A549 (cell line): ENCODE measurements around the gene MYLIP. TPM values are rescaled to one million over a fixed set of nuclear protein-coding genes. Genes with fewer than 3 reads are reported as not detected.
A peak's percentile ranks its signal among the peaks of the same experiment; 100 is the strongest.

Experiments
- ATAC-seq, 2 experiments: fragments of 200-7000 bp in 1 of 2; fragments of >200 bp in 1 of 2; cut with Nextera tagmentation in 1 of 2; cut with Tn5 transposase in 1 of 2; 3 replicates each; pipeline versions ENCODE4 v1.8.0 to v1.9.1; 2018 to 2020; ENCODE audit warnings: mild to moderate bottlenecking in 1 of 2, moderate library complexity in 1 of 2
- CTCF ChIA-PET: fragments of 300-600 bp; sonication (Branson Sonifier 250); formaldehyde crosslinking; extraction: SDS; loops from one replicate; lab custom pipeline; 2021; ENCODE audit warnings: antibody characterized with exemption, inconsistent platforms; lab: Yijun Ruan, JAX
- POLR2A ChIA-PET: fragments of 350-600 bp; formaldehyde crosslinking; extraction: SDS; loops from one replicate; lab custom pipeline; 2021; ENCODE audit warnings: antibody characterized with exemption, inconsistent platforms; lab: Yijun Ruan, JAX
- DNase-seq, 2 experiments: peaks; one replicate each; pipeline versions ENCODE4 v3.0.0 to v3.0.0-alpha.2; 2011 to 2016; ENCODE audit warnings: low read depth in 1 of 2, low spot score in 1 of 2
- FAIRE-seq: peaks from 2 replicates; lab custom pipeline; 2011; peaks lifted over from hg19 to GRCh38; lab: Jason Lieb, UNC
- H3K27ac ChIP-seq, 2 experiments: fragments of >200 bp; sonication (Bioruptor Twin); formaldehyde crosslinking; 3 replicates each; pipeline ENCODE4 v1.5.1; 2016 to 2017
- H3K4me1 ChIP-seq: fragments of >200 bp; sonication (Bioruptor Twin); formaldehyde crosslinking; 3 replicates; pipeline ENCODE4 v1.6.1; 2016
- H3K4me2 ChIP-seq: fragments of >200 bp; sonication (Bioruptor Twin); formaldehyde crosslinking; 3 replicates; pipeline ENCODE4 v1.6.1; 2016
- H3K4me3 ChIP-seq: fragments of >200 bp; sonication (Bioruptor Twin); formaldehyde crosslinking; 3 replicates; pipeline ENCODE4 v1.5.1; 2016
- H3K9me3 ChIP-seq: fragments of >200 bp; sonication (Bioruptor Twin); formaldehyde crosslinking; 3 replicates; pipeline ENCODE4 v1.6.1; 2016
- BHLHE40 ChIP-seq: IDR thresholded peaks from 2 replicates; pipeline ENCODE4 v1.6.1; 2012; ENCODE audit warnings: low read depth, low read length, inconsistent platforms
- CBX2 ChIP-seq: fragments of 200-600 bp; sonication (generic); IDR thresholded peaks from 2 replicates; pipeline ENCODE4 v1.6.1; 2016; ENCODE audit warnings: low read depth, mild to moderate bottlenecking, borderline replicate concordance
- CBX8 ChIP-seq: fragments of 200-600 bp; sonication (generic); IDR thresholded peaks from 2 replicates; pipeline ENCODE4 v1.6.1; 2016
- EHF ChIP-seq: fragments of 250-450 bp; sonication (Bioruptor Pico); IDR thresholded peaks from 2 replicates; pipeline ENCODE4 v1.5.0; 2020; ENCODE audit warnings: mild to moderate bottlenecking
- EP300 ChIP-seq, 2 experiments: fragments of >200 bp; sonication (Bioruptor Twin); formaldehyde crosslinking; IDR thresholded peaks; 2 replicates in 1 of 2; 3 replicates in 1 of 2; pipeline ENCODE4 v1.6.1; 2016 to 2017
- FOSB ChIP-seq: fragments of 250-450 bp; sonication (Bioruptor Pico); IDR thresholded peaks from 2 replicates; pipeline ENCODE4 v1.5.0; 2020; ENCODE audit warnings: mild to moderate bottlenecking, moderate library complexity
- FOSL2 ChIP-seq, 2 experiments: fragments of 450-650 bp in 1 of 2; fragments of >200 bp in 1 of 2; sonication (Bioruptor Twin) in 1 of 2; formaldehyde crosslinking; IDR thresholded peaks; 2 replicates each; pipeline versions ENCODE4 v1.5.0 to v1.6.1; 2016 to 2020; ENCODE audit warnings: mild to moderate bottlenecking in 1 of 2, moderate library complexity in 1 of 2
- FOXS1 ChIP-seq: fragments of 250-450 bp; sonication (Bioruptor Pico); IDR thresholded peaks from 2 replicates; pipeline ENCODE4 v1.5.0; 2020; ENCODE audit warnings: mild to moderate bottlenecking, moderate library complexity
- HDAC2 ChIP-seq: fragments of 200-600 bp; sonication (generic); IDR thresholded peaks from 2 replicates; pipeline ENCODE4 v1.6.1; 2016
- HOXB13 ChIP-seq: fragments of 250-450 bp; sonication (Bioruptor Pico); IDR thresholded peaks from 2 replicates; pipeline ENCODE4 v1.5.0; 2020; ENCODE audit warnings: low read depth, mild to moderate bottlenecking, moderate library complexity
- HOXB5 ChIP-seq: fragments of 250-450 bp; sonication (Bioruptor Pico); IDR thresholded peaks from 2 replicates; pipeline ENCODE4 v1.5.0; 2020; ENCODE audit warnings: mild to moderate bottlenecking, moderate library complexity
- JUN ChIP-seq, 2 experiments: fragments of >200 bp; sonication (Bioruptor Twin); formaldehyde crosslinking; IDR thresholded peaks; 2 replicates in 1 of 2; 3 replicates in 1 of 2; pipeline ENCODE4 v1.6.1; 2016 to 2017
- KDM1A ChIP-seq: fragments of 200-600 bp; sonication (generic); IDR thresholded peaks from 2 replicates; pipeline ENCODE4 v1.6.1; 2016; ENCODE audit warnings: low read depth, mild to moderate bottlenecking
- MAZ ChIP-seq: fragments of 150-350 bp; IDR thresholded peaks from 2 replicates; pipeline ENCODE4 v1.6.1; 2014; ENCODE audit warnings: antibody characterized with exemption, low read depth, low read length, borderline replicate concordance
- NPAS2 ChIP-seq: fragments of 250-450 bp; sonication (Bioruptor Pico); IDR thresholded peaks from 2 replicates; pipeline ENCODE4 v1.8.0; 2022; ENCODE audit warnings: mild to moderate bottlenecking, moderate library complexity, borderline replicate concordance
- TFCP2L1 ChIP-seq: fragments of 250-450 bp; sonication (Bioruptor Pico); IDR thresholded peaks from 2 replicates; pipeline ENCODE4 v1.5.0; 2021; ENCODE audit warnings: mild to moderate bottlenecking
- TP53 ChIP-seq: fragments of 250-450 bp; sonication (Bioruptor Pico); IDR thresholded peaks from 2 replicates; pipeline ENCODE4 v1.5.0; 2021; ENCODE audit warnings: mild to moderate bottlenecking, moderate library complexity
- ZC3H11A ChIP-seq: fragments of 450-650 bp; IDR thresholded peaks from 2 replicates; pipeline ENCODE4 v1.6.1; 2014; ENCODE audit warnings: antibody characterized with exemption, mild to moderate bottlenecking
- ZSCAN20 ChIP-seq: fragments of 250-450 bp; sonication (Bioruptor Pico); IDR thresholded peaks from 2 replicates; pipeline ENCODE4 v1.8.0; 2022; ENCODE audit warnings: mild to moderate bottlenecking, moderate library complexity
- WGBS: methylation state at CpG from one replicate; pipeline ENCODE4 v1.1.6; 2017; ENCODE audit errors: missing lambda C conversion rate; 5-methylcytosine and 5-hydroxymethylcytosine counted together
- polyA plus RNA-seq, 4 experiments: library from polyadenylated mRNA; depleted of rRNA in 3 of 4; stranded (reverse); fragments of >200 nt; fragmentation: RNase III in 1 of 4; extraction: RNeasy Plus Mini Kit Qiagen cat#74134 plus additional on column Dnase treatment in 1 of 4; gene quantifications; 2 replicates in 3 of 4; 3 replicates in 1 of 4; pipeline ENCODE4 v1.2.3, GENCODE V29; 2011 to 2017
- TF ChIP-seq, protein P1 (sequence below): fragments of 200-600 bp; sonication (generic); IDR thresholded peaks from 2 replicates; pipeline ENCODE4 v1.6.1; 2016; ENCODE audit warnings: antibody characterized with exemption, mild to moderate bottlenecking, moderate library complexity
- TF ChIP-seq, protein P2 (sequence below): fragments of 450-650 bp; IDR thresholded peaks from 2 replicates; pipeline ENCODE4 v1.6.1; 2014; ENCODE audit warnings: antibody characterized with exemption
- TF ChIP-seq, protein P3 (sequence below): fragments of >200 bp; sonication (Bioruptor Twin); formaldehyde crosslinking; IDR thresholded peaks from 3 replicates; pipeline ENCODE4 v1.6.1; 2016

MYLIP gene
- polyA plus RNA-seq, 2 of the 4 experiments (the other 2 are of a cell fraction), result 2.3 to 9.1 TPM

DNA sequence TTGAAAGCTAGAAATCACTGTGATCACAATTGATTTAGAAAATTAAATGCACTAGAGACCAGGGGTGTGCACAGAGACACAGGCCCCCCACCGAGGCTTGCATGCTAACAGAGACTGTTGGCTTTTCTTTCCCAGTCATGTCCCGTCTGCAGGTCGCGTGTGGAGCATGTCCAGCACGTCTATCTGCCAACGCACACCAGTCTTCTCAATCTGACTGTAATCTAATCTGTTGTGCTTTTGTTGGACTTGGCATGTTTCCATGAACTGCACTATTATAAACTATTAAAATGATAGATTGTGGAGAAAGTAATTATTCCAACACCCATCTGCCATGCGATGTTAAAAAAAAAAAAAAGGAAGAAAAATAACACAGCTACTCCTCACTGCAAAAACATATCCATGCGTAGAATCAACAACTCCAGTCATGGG lies 17.7 kb downstream of the MYLIP start:
- H3K27ac ChIP-seq, result no peak overlapping the region
- FAIRE-seq (no peak), DNase-seq (no peak), ATAC-seq (no peak)
- TF ChIP-seq FOXS1 (CRISPR knock-in tag), result no peak
- TF ChIP-seq, protein P1, sequence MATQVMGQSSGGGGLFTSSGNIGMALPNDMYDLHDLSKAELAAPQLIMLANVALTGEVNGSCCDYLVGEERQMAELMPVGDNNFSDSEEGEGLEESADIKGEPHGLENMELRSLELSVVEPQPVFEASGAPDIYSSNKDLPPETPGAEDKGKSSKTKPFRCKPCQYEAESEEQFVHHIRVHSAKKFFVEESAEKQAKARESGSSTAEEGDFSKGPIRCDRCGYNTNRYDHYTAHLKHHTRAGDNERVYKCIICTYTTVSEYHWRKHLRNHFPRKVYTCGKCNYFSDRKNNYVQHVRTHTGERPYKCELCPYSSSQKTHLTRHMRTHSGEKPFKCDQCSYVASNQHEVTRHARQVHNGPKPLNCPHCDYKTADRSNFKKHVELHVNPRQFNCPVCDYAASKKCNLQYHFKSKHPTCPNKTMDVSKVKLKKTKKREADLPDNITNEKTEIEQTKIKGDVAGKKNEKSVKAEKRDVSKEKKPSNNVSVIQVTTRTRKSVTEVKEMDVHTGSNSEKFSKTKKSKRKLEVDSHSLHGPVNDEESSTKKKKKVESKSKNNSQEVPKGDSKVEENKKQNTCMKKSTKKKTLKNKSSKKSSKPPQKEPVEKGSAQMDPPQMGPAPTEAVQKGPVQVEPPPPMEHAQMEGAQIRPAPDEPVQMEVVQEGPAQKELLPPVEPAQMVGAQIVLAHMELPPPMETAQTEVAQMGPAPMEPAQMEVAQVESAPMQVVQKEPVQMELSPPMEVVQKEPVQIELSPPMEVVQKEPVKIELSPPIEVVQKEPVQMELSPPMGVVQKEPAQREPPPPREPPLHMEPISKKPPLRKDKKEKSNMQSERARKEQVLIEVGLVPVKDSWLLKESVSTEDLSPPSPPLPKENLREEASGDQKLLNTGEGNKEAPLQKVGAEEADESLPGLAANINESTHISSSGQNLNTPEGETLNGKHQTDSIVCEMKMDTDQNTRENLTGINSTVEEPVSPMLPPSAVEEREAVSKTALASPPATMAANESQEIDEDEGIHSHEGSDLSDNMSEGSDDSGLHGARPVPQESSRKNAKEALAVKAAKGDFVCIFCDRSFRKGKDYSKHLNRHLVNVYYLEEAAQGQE, result no peak
- TF ChIP-seq FOSB, result no peak
- TF ChIP-seq CBX2, result no peak
- 95% methylated on average over 8 of the region's 8 CpGs for WGBS
- H3K4me1 ChIP-seq, result peaks cover 10% of the 10 kb centered on the region; the same call in 2 of the 3 replicates
- no peak overlapping the region for H3K4me2 ChIP-seq
- no peaks in the 10 kb centered on the region for H3K9me3 ChIP-seq
- ChIA-PET CTCF (no interaction called here), POLR2A (interaction anchor here (1.2 kb wide), 1 partner anchor 18 kb away, joined by 3 read pairs; the partner anchor contains the start of gene MYLIP)
- no peak overlapping the region for H3K4me3 ChIP-seq

DNA sequence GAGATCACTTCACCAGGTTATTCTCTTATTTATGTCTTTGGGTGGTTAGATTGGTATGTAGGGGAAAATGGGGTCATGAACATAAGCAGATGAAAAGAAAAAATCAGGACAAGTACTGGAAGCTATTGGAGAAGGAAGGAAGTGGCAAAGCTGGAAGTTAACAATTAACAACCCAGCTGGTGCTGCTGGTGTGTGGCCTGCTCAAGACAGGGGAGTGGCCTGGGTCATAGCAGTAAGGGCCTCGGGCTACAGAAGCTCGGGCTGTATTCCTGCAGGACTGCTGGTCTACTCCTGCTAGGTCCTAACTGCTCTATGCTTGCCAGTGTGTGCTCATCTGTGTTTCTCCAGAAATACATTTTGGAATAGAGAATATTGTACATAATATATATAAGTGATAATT lies 19.6 kb downstream of the MYLIP start:
- peak overlapping the region; percentile 16; the same call in 1 of the 3 replicates for H3K4me2 ChIP-seq
- no peak for FAIRE-seq
- no peak overlapping the region for H3K4me3 ChIP-seq
- CTCF ChIA-PET, result no interaction called here
- no peak for ATAC-seq
- DNase-seq, result peak in 1 of 2 experiments; percentile 26
- H3K27ac ChIP-seq, result no peak overlapping the region
- TF ChIP-seq ZC3H11A (no peak), EP300 (IDR thresholded peaks at IDR 0.05) (no peak), TFCP2L1 (CRISPR knock-in tag) (no peak), HOXB5 (no peak), ZSCAN20 (CRISPR knock-in tag) (no peak)
- TF ChIP-seq, protein P2, sequence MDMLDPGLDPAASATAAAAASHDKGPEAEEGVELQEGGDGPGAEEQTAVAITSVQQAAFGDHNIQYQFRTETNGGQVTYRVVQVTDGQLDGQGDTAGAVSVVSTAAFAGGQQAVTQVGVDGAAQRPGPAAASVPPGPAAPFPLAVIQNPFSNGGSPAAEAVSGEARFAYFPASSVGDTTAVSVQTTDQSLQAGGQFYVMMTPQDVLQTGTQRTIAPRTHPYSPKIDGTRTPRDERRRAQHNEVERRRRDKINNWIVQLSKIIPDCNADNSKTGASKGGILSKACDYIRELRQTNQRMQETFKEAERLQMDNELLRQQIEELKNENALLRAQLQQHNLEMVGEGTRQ, result no peak
- 39% methylated on average over 2 of the region's 2 CpGs for WGBS
- POLR2A ChIA-PET, result no interaction called here
- no peaks in the 10 kb centered on the region for H3K9me3 ChIP-seq
- H3K4me1 ChIP-seq, result peaks cover 10% of the 10 kb centered on the region; the same call in 2 of the 3 replicates

DNA sequence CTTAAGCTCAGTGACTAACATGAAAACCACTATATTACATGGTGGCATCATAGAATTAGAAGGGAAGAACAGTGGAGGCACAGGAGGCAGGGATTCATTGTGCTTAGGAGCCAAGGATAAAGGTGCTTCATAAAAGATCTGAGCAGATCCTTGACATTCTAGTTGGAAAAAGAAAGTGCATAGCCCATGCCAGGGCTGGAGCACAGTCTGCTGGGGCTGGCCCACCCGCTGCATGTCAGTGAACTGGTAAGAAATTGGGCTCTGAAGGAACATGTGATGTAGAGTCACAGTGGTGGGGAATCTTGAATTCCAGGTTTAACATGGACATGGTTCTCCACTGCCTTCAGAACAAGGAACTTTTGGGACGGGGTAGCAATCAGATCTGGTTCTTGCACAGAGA lies 20.4 kb downstream of the MYLIP start:
- POLR2A ChIA-PET, result no interaction called here

DNA sequence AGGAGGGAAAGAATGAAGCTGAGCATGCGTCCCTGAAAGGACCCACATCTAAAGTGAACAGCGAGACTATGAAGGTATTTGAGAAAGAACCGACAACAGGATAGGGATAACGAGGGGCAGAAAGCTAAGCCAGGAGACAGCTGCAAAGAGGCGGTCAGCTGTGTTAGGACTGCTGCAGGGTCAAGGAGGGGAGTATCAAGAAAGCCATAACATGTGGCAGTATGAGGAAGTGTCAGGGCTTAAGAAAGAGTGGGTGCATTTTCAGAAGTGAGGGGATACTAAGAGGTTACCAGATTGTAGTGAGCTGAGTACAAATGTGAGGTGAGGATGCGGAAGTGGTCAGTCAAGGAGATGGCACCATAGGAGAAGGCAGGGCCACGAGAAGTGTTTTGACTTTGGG lies 21.2 kb downstream of the MYLIP start:
- no peak overlapping the region for H3K4me3 ChIP-seq
- no peak overlapping the region for H3K4me2 ChIP-seq
- ChIA-PET CTCF (interaction anchor here (0.5 kb wide), 1 partner anchor 388 kb away, joined by 3 read pairs; no protein-coding TSS in a partner anchor), POLR2A (no interaction called here)
- ATAC-seq (no peak), DNase-seq (no peak), FAIRE-seq (no peak)
- TF ChIP-seq NPAS2 (CRISPR knock-in tag), result no peak
- TF ChIP-seq JUN (IDR thresholded peaks at IDR 0.05), result no peak
- TF ChIP-seq EHF (CRISPR knock-in tag), result no peak
- no peak for TF ChIP-seq ZSCAN20 (CRISPR knock-in tag)
- TF ChIP-seq MAZ, result no peak
- TF ChIP-seq, protein P2, result no peak
- no peak for TF ChIP-seq HOXB5
- no peak for TF ChIP-seq FOSL2 (IDR thresholded peaks at IDR 0.05)
- TF ChIP-seq FOSL2 (CRISPR knock-in tag; IDR thresholded peaks at IDR 0.05), result no peak
- TF ChIP-seq BHLHE40, result no peak
- no peak for TF ChIP-seq CBX8
- TF ChIP-seq KDM1A, result no peak
- TF ChIP-seq HOXB13, result no peak
- peaks cover 10% of the 10 kb centered on the region; the same call in 2 of the 3 replicates for H3K4me1 ChIP-seq
- WGBS, result 89% methylated on average over 7 of the region's 7 CpGs
- no peaks in the 10 kb centered on the region for H3K9me3 ChIP-seq
- H3K27ac ChIP-seq, result no peak overlapping the region

More for the DNA sequence above, 20.4 kb downstream of the MYLIP start:
- CTCF ChIA-PET, result no interaction called here
- TF ChIP-seq HDAC2 (no peak), TP53 (CRISPR knock-in tag) (no peak)
- TF ChIP-seq, protein P3, sequence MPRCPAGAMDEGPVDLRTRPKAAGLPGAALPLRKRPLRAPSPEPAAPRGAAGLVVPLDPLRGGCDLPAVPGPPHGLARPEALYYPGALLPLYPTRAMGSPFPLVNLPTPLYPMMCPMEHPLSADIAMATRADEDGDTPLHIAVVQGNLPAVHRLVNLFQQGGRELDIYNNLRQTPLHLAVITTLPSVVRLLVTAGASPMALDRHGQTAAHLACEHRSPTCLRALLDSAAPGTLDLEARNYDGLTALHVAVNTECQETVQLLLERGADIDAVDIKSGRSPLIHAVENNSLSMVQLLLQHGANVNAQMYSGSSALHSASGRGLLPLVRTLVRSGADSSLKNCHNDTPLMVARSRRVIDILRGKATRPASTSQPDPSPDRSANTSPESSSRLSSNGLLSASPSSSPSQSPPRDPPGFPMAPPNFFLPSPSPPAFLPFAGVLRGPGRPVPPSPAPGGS, result no peak
- TF ChIP-seq, all 56 proteins: peak for 0
- Histone ChIP-seq H3K27ac (no peak overlapping the region), H3K4me2 (no peak overlapping the region), H3K9me3 (no peaks in the 10 kb centered on the region), H3K4me1 (peaks cover 10% of the 10 kb centered on the region; the same call in 2 of the 3 replicates), H3K4me3 (no peak overlapping the region)
- ATAC-seq (no peak), FAIRE-seq (no peak), DNase-seq (no peak)
- 97% methylated on average over 2 of the region's 2 CpGs for WGBS
